CD14-positive monocyte (primary cell): ENCODE results near the gene MTFMT. TPM values are rescaled to one million over a fixed set of nuclear protein-coding genes. Genes with fewer than 3 reads are reported as not detected.
A peak's percentile ranks its signal among the peaks of the same experiment; 100 is the strongest.

Experiments
- DNase-seq, 3 donors: peaks; one replicate each; pipeline ENCODE4 v3.0.0-alpha.2; 2011 to 2022
- H2AFZ ChIP-seq: 2 replicates; pipeline ENCODE4 v1.6.0; 2012; ENCODE audit warnings: mild to moderate bottlenecking, low read depth, low read length, inconsistent platforms; ENCODE audit not compliant: insufficient read depth, poor library complexity, severe bottlenecking
- H3K27ac ChIP-seq, 2 donors: 1 replicate in 1 of 2; 2 replicates in 1 of 2; pipeline ENCODE4 v1.5.1; 2012 to 2013; ENCODE audit warnings: low read length in 2 of 2, control low read depth in 1 of 2, inconsistent platforms in 1 of 2, low read depth in 1 of 2, mild to moderate bottlenecking in 1 of 2
- H3K27me3 ChIP-seq, 2 donors: one replicate each; pipeline versions ENCODE4 v1.6.0 to v1.6.1; 2011 to 2013; ENCODE audit warnings: low read length in 2 of 2; ENCODE audit not compliant: control insufficient read depth in 2 of 2, insufficient read depth in 2 of 2
- H3K36me3 ChIP-seq, 2 donors: replicated peaks in 1 of 2; 1 replicate in 1 of 2; 2 replicates in 1 of 2; pipeline versions ENCODE4 v1.5.1 to v1.6.1; 2012 to 2013; ENCODE audit warnings: low read length in 2 of 2, control low read depth in 1 of 2, inconsistent platforms in 1 of 2, mild to moderate bottlenecking in 1 of 2; ENCODE audit not compliant: insufficient read depth in 2 of 2, control insufficient read depth in 1 of 2
- H3K4me1 ChIP-seq, 2 donors: 1 replicate in 1 of 2; 2 replicates in 1 of 2; pipeline versions ENCODE4 v1.5.1 to v1.6.1; 2012 to 2013; ENCODE audit warnings: low read length in 2 of 2, control low read depth in 1 of 2, inconsistent platforms in 1 of 2, mild to moderate bottlenecking in 1 of 2, moderate library complexity in 1 of 2; ENCODE audit not compliant: insufficient read depth in 2 of 2, control insufficient read depth in 1 of 2
- H3K4me2 ChIP-seq: replicated peaks from 2 replicates; pipeline ENCODE3; 2012; ENCODE audit warnings: low read length, moderate library complexity, mild to moderate bottlenecking; ENCODE audit not compliant: poor library complexity, severe bottlenecking; ENCODE audit errors: extremely low read depth
- H3K4me3 ChIP-seq, 3 experiments: fragments of 200-600 bp in 1 of 3; sonication (generic) in 1 of 3; replicated peaks in 1 of 3; 1 replicate in 2 of 3; 2 replicates in 1 of 3; pipeline ENCODE4 v1.5.1; 2011 to 2013; ENCODE audit warnings: low read length in 3 of 3, mild to moderate bottlenecking in 3 of 3, control low read depth in 2 of 3, low read depth in 2 of 3, inconsistent platforms in 1 of 3, moderate library complexity in 1 of 3
- H3K79me2 ChIP-seq: 2 replicates; pipeline ENCODE4 v1.6.0; 2012; ENCODE audit warnings: mild to moderate bottlenecking, control low read depth, inconsistent platforms, low read length, moderate library complexity; ENCODE audit not compliant: insufficient read depth
- H3K9ac ChIP-seq: 2 replicates; pipeline ENCODE4 v1.6.0; 2017; ENCODE audit warnings: low read length, mild to moderate bottlenecking; ENCODE audit not compliant: insufficient read depth, poor library complexity, severe bottlenecking
- H3K9me3 ChIP-seq, 2 donors: replicated peaks in 1 of 2; 1 replicate in 1 of 2; 2 replicates in 1 of 2; pipeline versions ENCODE4 v1.5.1 to v1.6.1; 2012 to 2013; ENCODE audit warnings: low read length in 2 of 2, control low read depth in 1 of 2; ENCODE audit not compliant: control insufficient read depth in 1 of 2, insufficient read depth in 1 of 2
- H4K20me1 ChIP-seq: 2 replicates; pipeline ENCODE4 v1.6.0; 2012; ENCODE audit warnings: mild to moderate bottlenecking, low read length, control low read depth, moderate library complexity; ENCODE audit not compliant: insufficient read depth
- H3K27ac Mint-ChIP-seq, 7 donors: one replicate each; pipeline ENCODE4 v1.8.0; 2020; ENCODE audit warnings: mild to moderate bottlenecking in 7 of 7, mixed read lengths in 7 of 7, moderate library complexity in 6 of 7, inconsistent platforms in 2 of 7
- H3K27me3 Mint-ChIP-seq, 3 donors: one replicate each; pipeline ENCODE4 v1.8.0; 2021 to 2022; ENCODE audit warnings: low read depth in 3 of 3, mild to moderate bottlenecking in 3 of 3, mixed read lengths in 3 of 3, moderate library complexity in 3 of 3, inconsistent platforms in 1 of 3
- H3K36me3 Mint-ChIP-seq, 2 donors: one replicate each; pipeline ENCODE4 v1.8.0; 2020; ENCODE audit warnings: mixed read lengths in 2 of 2, inconsistent platforms in 1 of 2, mild to moderate bottlenecking in 1 of 2
- H3K4me1 Mint-ChIP-seq: one replicate; pipeline ENCODE4 v1.8.0; 2020; ENCODE audit warnings: mild to moderate bottlenecking, mixed read lengths
- H3K4me3 Mint-ChIP-seq, 2 donors: one replicate each; pipeline ENCODE4 v1.8.0; 2020; ENCODE audit warnings: mild to moderate bottlenecking in 2 of 2, mixed read lengths in 2 of 2, moderate library complexity in 1 of 2
- H3K9me3 Mint-ChIP-seq, 7 donors: one replicate each; pipeline ENCODE4 v1.8.0; 2020 to 2022; ENCODE audit warnings: mixed read lengths in 7 of 7, mild to moderate bottlenecking in 6 of 7, moderate library complexity in 6 of 7, inconsistent platforms in 2 of 7
- CTCF ChIP-seq: fragments of 200-600 bp; IDR thresholded peaks from one replicate; pipeline ENCODE4 v1.8.0; 2022; ENCODE audit warnings: antibody characterized with exemption, mild to moderate bottlenecking
- WGBS: methylation state at CpG from one replicate; pipeline ENCODE4 v1.1.5; 2013; ENCODE audit warnings: missing lambda C conversion rate; ENCODE audit not compliant: insufficient coverage; 5-methylcytosine and 5-hydroxymethylcytosine counted together
- intact Hi-C, 2 donors: fragments of 100-400 bp; cut with micrococcal nuclease; formaldehyde crosslinking; loops; one replicate each; pipeline versions ENCODE4 v1.15.0 to v1.15.1; 2023
- polyA plus RNA-seq, 3 donors: library from polyadenylated mRNA; depleted of rRNA in 1 of 3; unstranded in 2 of 3; stranded (reverse) in 1 of 3; fragments of 300-500 nt in 2 of 3; fragments of >200 nt in 1 of 3; fragmentation: Illumina TruSeq in 2 of 3; gene quantifications; 1 replicate in 2 of 3; 2 replicates in 1 of 3; pipeline ENCODE4 v1.2.3, GENCODE V29; 2012 to 2021

The MTFMT gene
- polyA plus RNA-seq, 3 donors = 5.1 to 10.8 (median 9.0) TPM

- no peak overlapping the region for H2AFZ ChIP-seq
- H3K27me3 ChIP-seq = no peaks in the 10 kb centered on the region
- TF ChIP-seq CTCF = peak; percentile 26
- Mint-ChIP-seq H3K27ac (peak overlapping the region in 1 of 7 donors; percentile 3), H3K4me1 (peaks cover 10% of the 10 kb centered on the region), H3K4me3 (no peak overlapping the region), H3K36me3 (peaks cover 28 to 36% of the 10 kb centered on the region in 2 donors), H3K9me3 (peaks cover 5 to 14% (median 10%) of the 10 kb centered on the region in 7 donors), H3K27me3 (peaks cover 0 to 1% (median 0%) of the 10 kb centered on the region in 3 donors)
- WGBS = 20% methylated on average over 1 of the region's 2 CpGs
- H3K36me3 ChIP-seq = peaks cover 12 to 29% of the 10 kb centered on the region in 2 donors
- H4K20me1 ChIP-seq = no peaks in the 10 kb centered on the region
- H3K9ac ChIP-seq = no peak overlapping the region
- H3K79me2 ChIP-seq = no peaks in the 10 kb centered on the region
- peaks cover 10% of the 10 kb centered on the region in 2 donors for H3K9me3 ChIP-seq
- no peak overlapping the region for H3K4me3 ChIP-seq
- no peak overlapping the region for H3K27ac ChIP-seq
- H3K4me2 ChIP-seq = no peak overlapping the region
- DNase-seq = peak in 2 of 3 donors; percentile 22 to 23
- intact Hi-C loops = no loop called here
- H3K4me1 ChIP-seq = peaks cover 7 to 9% of the 10 kb centered on the region in 2 donors
Observed at GRCh38 chr15:65008983-65009382, 20.5 kb downstream of the MTFMT start.

- no CpG with 5 or more reads among the region's 3 CpGs for WGBS
- Mint-ChIP-seq H3K9me3 (peaks cover 0 to 2% (median 0%) of the 10 kb centered on the region in 7 donors), H3K27me3 (peaks cover 0 to 1% (median 0%) of the 10 kb centered on the region in 3 donors), H3K4me1 (peaks cover 10% of the 10 kb centered on the region), H3K27ac (no peak overlapping the region), H3K4me3 (no peak overlapping the region), H3K36me3 (peaks cover 21 to 34% of the 10 kb centered on the region in 2 donors)
- Histone ChIP-seq H3K4me2 (no peak overlapping the region), H3K4me3 (no peak overlapping the region), H3K9ac (no peak overlapping the region), H3K27ac (no peak overlapping the region), H4K20me1 (no peaks in the 10 kb centered on the region), H2AFZ (no peak overlapping the region), H3K27me3 (no peaks in the 10 kb centered on the region), H3K36me3 (peaks cover 7 to 24% of the 10 kb centered on the region in 2 donors), H3K9me3 (no peaks in the 10 kb centered on the region), H3K4me1 (peaks cover 7 to 9% of the 10 kb centered on the region in 2 donors), H3K79me2 (no peaks in the 10 kb centered on the region)
- no peak for TF ChIP-seq CTCF
- intact Hi-C loops = no loop called here
- no peak for DNase-seq
Observed at GRCh38 chr15:65006876-65007275, 22.6 kb downstream of the MTFMT start.
